H1 (cell line): ENCODE results near the gene PHEX. TPM values are rescaled to one million over a fixed set of nuclear protein-coding genes. Genes with fewer than 3 reads are reported as not detected.

Experiments
- CTCF ChIA-PET: fragments of 300-600 bp; sonication (Branson Sonifier 250); formaldehyde crosslinking; loops from one replicate; lab custom pipeline; 2021; ENCODE audit not compliant: partially characterized antibody; lab: Charles Lee
- POLR2A ChIA-PET: fragments of 300-600 bp; sonication (Branson Sonifier 250); formaldehyde crosslinking; loops from one replicate; lab custom pipeline; 2021; ENCODE audit warnings: inconsistent platforms; ENCODE audit not compliant: partially characterized antibody; lab: Charles Lee
- DNase-seq, 2 experiments: peaks; one replicate each; pipeline versions ENCODE4 v3.0.0 to v3.0.0-alpha.2; 2010 to 2022; ENCODE audit warnings: low spot score in 2 of 2, low read depth in 1 of 2, mixed read lengths in 1 of 2
- FAIRE-seq: peaks from 2 replicates; lab custom pipeline; 2011; peaks lifted over from hg19 to GRCh38; lab: Jason Lieb, UNC
- H2AFZ ChIP-seq: 2 replicates; pipeline ENCODE4 v1.8.1; 2012; ENCODE audit warnings: low read length, inconsistent platforms
- H2AK5ac ChIP-seq: 2 replicates; pipeline ENCODE4 v1.6.1; 2013; ENCODE audit warnings: low read depth, low read length
- H2BK120ac ChIP-seq: replicated peaks from 2 replicates; pipeline ENCODE3; 2013; ENCODE audit warnings: low read depth, low read length, inconsistent platforms
- H2BK12ac ChIP-seq: 2 replicates; pipeline ENCODE4 v1.6.1; 2013; ENCODE audit warnings: low read depth, low read length
- H2BK15ac ChIP-seq: 2 replicates; pipeline ENCODE4 v1.6.1; 2013; ENCODE audit warnings: low read length
- H2BK20ac ChIP-seq: 2 replicates; pipeline ENCODE4 v1.6.1; 2013; ENCODE audit warnings: low read length
- H2BK5ac ChIP-seq: 2 replicates; pipeline ENCODE4 v1.6.1; 2013; ENCODE audit warnings: low read depth, low read length
- H3K14ac ChIP-seq: 2 replicates; pipeline ENCODE4 v1.6.1; 2013; ENCODE audit warnings: inconsistent platforms; ENCODE audit not compliant: insufficient read length
- H3K18ac ChIP-seq: 2 replicates; pipeline ENCODE4 v1.6.1; 2013; ENCODE audit warnings: low read length; ENCODE audit errors: extremely low read depth
- H3K23ac ChIP-seq: 2 replicates; pipeline ENCODE4 v1.6.1; 2013; ENCODE audit warnings: inconsistent platforms; ENCODE audit not compliant: insufficient read length
- H3K23me2 ChIP-seq: 2 replicates; pipeline ENCODE4 v1.6.1; 2013; ENCODE audit warnings: low read depth, low read length
- H3K27ac ChIP-seq: 2 replicates; pipeline ENCODE4 v1.6.1; 2011; ENCODE audit warnings: low read depth, low read length, inconsistent platforms
- H3K27me3 ChIP-seq, 4 experiments: replicated peaks in 1 of 4; 1 replicate in 1 of 4; 2 replicates in 3 of 4; pipeline versions ENCODE4 v1.6.1 to v1.8.1; 2011 to 2013; ENCODE audit warnings: low read length in 3 of 4, mild to moderate bottlenecking in 3 of 4, inconsistent platforms in 2 of 4, mixed read lengths in 2 of 4, moderate library complexity in 1 of 4; ENCODE audit not compliant: control insufficient read depth in 3 of 4, insufficient read depth in 3 of 4; ENCODE audit errors: extremely low read depth in 1 of 4
- H3K36me3 ChIP-seq, 4 experiments: 2 replicates each; pipeline versions ENCODE4 v1.6.1 to v1.8.1; 2011 to 2013; ENCODE audit warnings: mild to moderate bottlenecking in 4 of 4, low read length in 3 of 4, moderate library complexity in 2 of 4, control low read depth in 1 of 4, inconsistent platforms in 1 of 4; ENCODE audit not compliant: insufficient read depth in 4 of 4, control insufficient read depth in 2 of 4
- H3K4ac ChIP-seq: replicated peaks from 2 replicates; pipeline ENCODE3; 2013; ENCODE audit warnings: low read length, low read depth, mixed read lengths, inconsistent platforms; ENCODE audit not compliant: insufficient read length
- H3K4me1 ChIP-seq, 4 experiments: replicated peaks in 1 of 4; 1 replicate in 1 of 4; 2 replicates in 3 of 4; pipeline versions ENCODE4 v1.6.1 to v1.8.1; 2011 to 2013; ENCODE audit warnings: low read length in 3 of 4, inconsistent platforms in 2 of 4, mixed read lengths in 1 of 4; ENCODE audit not compliant: insufficient read depth in 4 of 4, control insufficient read depth in 3 of 4
- H3K4me2 ChIP-seq, 2 experiments: 2 replicates each; pipeline versions ENCODE4 v1.6.1 to v1.8.1; 2011 to 2013; ENCODE audit warnings: low read depth in 2 of 2, low read length in 2 of 2, control low read depth in 1 of 2, inconsistent platforms in 1 of 2, mild to moderate bottlenecking in 1 of 2; ENCODE audit not compliant: insufficient read depth in 1 of 2
- H3K4me3 ChIP-seq, 4 experiments: fragments of 200-600, 300-600 bp in 1 of 4; sonication (generic), shearing (Covaris generic), sonication (Bioruptor Twin) in 1 of 4; 2 replicates each; pipeline versions ENCODE4 v1.5.1 to v1.8.1; 2011 to 2016; ENCODE audit warnings: low read length in 4 of 4, low read depth in 3 of 4, control low read depth in 2 of 4, inconsistent platforms in 2 of 4, mild to moderate bottlenecking in 2 of 4, mixed read lengths in 1 of 4, moderate library complexity in 1 of 4; ENCODE audit not compliant: insufficient read depth in 2 of 4; ENCODE audit errors: extremely low read depth in 1 of 4
- H3K56ac ChIP-seq: replicated peaks from 2 replicates; pipeline ENCODE3; 2013; ENCODE audit warnings: low read depth, mild to moderate bottlenecking, mixed read lengths, low read length, inconsistent platforms; ENCODE audit not compliant: insufficient read length
- H3K79me1 ChIP-seq: 2 replicates; pipeline ENCODE4 v1.6.1; 2013; ENCODE audit warnings: low read depth, low read length, control low read depth
- H3K79me2 ChIP-seq, 2 experiments: 2 replicates each; pipeline versions ENCODE4 v1.6.1 to v1.8.1; 2012 to 2013; ENCODE audit warnings: low read length in 2 of 2, mild to moderate bottlenecking in 2 of 2, inconsistent platforms in 1 of 2; ENCODE audit not compliant: insufficient read depth in 2 of 2, control insufficient read depth in 1 of 2
- H3K9ac ChIP-seq, 4 experiments: replicated peaks in 1 of 4; 1 replicate in 1 of 4; 2 replicates in 3 of 4; pipeline versions ENCODE4 v1.6.1 to v1.8.1; 2011 to 2013; ENCODE audit warnings: low read depth in 3 of 4, low read length in 3 of 4, control low read depth in 2 of 4, mild to moderate bottlenecking in 2 of 4, moderate library complexity in 2 of 4, inconsistent platforms in 1 of 4; ENCODE audit errors: extremely low read depth in 1 of 4
- H3K9me3 ChIP-seq, 2 experiments: 2 replicates each; pipeline versions ENCODE4 v1.6.1 to v1.8.1; 2012 to 2013; ENCODE audit warnings: mild to moderate bottlenecking in 2 of 2, moderate library complexity in 2 of 2, control low read depth in 1 of 2, inconsistent platforms in 1 of 2, low read depth in 1 of 2, low read length in 1 of 2, mixed read lengths in 1 of 2; ENCODE audit not compliant: insufficient read depth in 2 of 2
- H4K20me1 ChIP-seq, 2 experiments: replicated peaks in 1 of 2; 2 replicates each; pipeline versions ENCODE3 to v1.8.1; 2011 to 2013; ENCODE audit warnings: inconsistent platforms in 2 of 2, low read length in 2 of 2, mild to moderate bottlenecking in 1 of 2; ENCODE audit not compliant: insufficient read depth in 2 of 2, control insufficient read depth in 1 of 2
- H4K5ac ChIP-seq: 2 replicates; pipeline ENCODE4 v1.6.1; 2013; ENCODE audit warnings: low read length, low read depth, mixed read lengths, inconsistent platforms; ENCODE audit not compliant: insufficient read length
- H4K8ac ChIP-seq: 2 replicates; pipeline ENCODE4 v1.8.0; 2013; ENCODE audit warnings: mild to moderate bottlenecking, moderate library complexity, low read length, inconsistent platforms; ENCODE audit not compliant: insufficient read depth; ENCODE audit errors: extremely low read depth
- H4K91ac ChIP-seq: replicated peaks from 2 replicates; pipeline ENCODE3; 2013; ENCODE audit warnings: low read length, mixed read lengths, inconsistent platforms; ENCODE audit not compliant: insufficient read length
- NANOG ChIP-seq: IDR thresholded peaks from 2 replicates; pipeline ENCODE4 v1.6.1; 2011; ENCODE audit warnings: low read length, low read depth, mild to moderate bottlenecking, inconsistent platforms; ENCODE audit not compliant: insufficient read depth, poor library complexity, severe bottlenecking
- POU5F1 ChIP-seq: IDR thresholded peaks from 2 replicates; pipeline ENCODE4 v1.6.1; 2011; ENCODE audit warnings: low read depth, mild to moderate bottlenecking, low read length, moderate library complexity
- RXRA ChIP-seq: IDR thresholded peaks from 2 replicates; pipeline ENCODE4 v1.6.1; 2011; ENCODE audit warnings: low read depth, mild to moderate bottlenecking, low read length, moderate library complexity; ENCODE audit not compliant: insufficient read depth
- WGBS, 2 experiments: shearing (Covaris generic) in 1 of 2; methylation state at CpG; one replicate each; pipeline versions ENCODE4 v1.1.6 to v1.1.7; 2013 to 2015; ENCODE audit warnings: low lambda C conversion rate in 2 of 2, mixed read lengths in 2 of 2, inconsistent platforms in 1 of 2, low coverage in 1 of 2, missing lambda C conversion rate in 1 of 2; ENCODE audit not compliant: insufficient replicate concordance in 2 of 2, insufficient coverage in 1 of 2, insufficient read length in 1 of 2; ENCODE audit errors: extremely low coverage in 1 of 2, missing lambda C conversion rate in 1 of 2; 5-methylcytosine and 5-hydroxymethylcytosine counted together
- polyA plus RNA-seq, 7 experiments: library from polyadenylated mRNA; depleted of rRNA in 3 of 7; stranded (reverse) in 5 of 7; unstranded in 2 of 7; fragments of >200 nt in 5 of 7; fragments of 200-250 nt in 2 of 7; gene quantifications; 1 replicate in 5 of 7; 2 replicates in 1 of 7; 4 replicates in 1 of 7; pipeline versions ENCODE4 v1.2.1 to v1.2.3, GENCODE V29; 2011 to 2013; ENCODE audit warnings: missing spikeins in 2 of 7, mixed read lengths in 2 of 7
- total RNA-seq: library from RNA; stranded (reverse); fragmentation: NEBNext Ultra II Directional; extraction: Animal tissue kit (Norgen Biotek cat#: 25700); gene quantifications from 2 replicates; pipeline ENCODE4 v1.2.1, GENCODE V29; 2021

Gene PHEX
- total and polyA plus RNA-seq, 2 of the 8 experiments (the other 6 are each of a cell fraction or from before 2014, with no cell fraction given) = 0.03 to 0.11 TPM

- 91% methylated on average over 9 of the region's 13 CpGs; no CpG with 5 or more reads in 1 of the 2 experiments for WGBS, 2 experiments
- H3K36me3 ChIP-seq = no peaks in the 10 kb centered on the region
- H3K79me1 ChIP-seq = no peaks in the 10 kb centered on the region
- no peak overlapping the region for H3K4me3 ChIP-seq
- H4K91ac ChIP-seq = no peak overlapping the region
- no peak overlapping the region for H2AK5ac ChIP-seq
- no peak overlapping the region for H3K14ac ChIP-seq
- no peak overlapping the region for H2BK15ac ChIP-seq
- no peak overlapping the region for H2AFZ ChIP-seq
- H3K27ac ChIP-seq = no peak overlapping the region
- FAIRE-seq (no peak), DNase-seq (no peak)
- H3K56ac ChIP-seq = no peak overlapping the region
- no peak overlapping the region for H4K8ac ChIP-seq
- no peak overlapping the region for H3K23ac ChIP-seq
- no peaks in the 10 kb centered on the region for H3K9me3 ChIP-seq
- H3K27me3 ChIP-seq = no peaks in the 10 kb centered on the region
- TF ChIP-seq RXRA (no peak), POU5F1 (no peak), NANOG (no peak)
- H3K23me2 ChIP-seq = no peaks in the 10 kb centered on the region
- no peak overlapping the region for H3K4me2 ChIP-seq
- H3K4me1 ChIP-seq = peaks cover 0 to 5% (median 2%) of the 10 kb centered on the region in 4 experiments; a peak in 3 of 7 replicates
- H3K9ac ChIP-seq = no peak overlapping the region
- CTCF ChIA-PET = interaction anchor here (0.8 to 1.1 kb wide), 2 partner anchors 51 to 52 kb away, joined by 3 read pairs; no protein-coding TSS in a partner anchor
- no peak overlapping the region for H4K5ac ChIP-seq
- H3K4ac ChIP-seq = no peak overlapping the region
- no peaks in the 10 kb centered on the region for H3K79me2 ChIP-seq
- H4K20me1 ChIP-seq = no peaks in the 10 kb centered on the region
- no peak overlapping the region for H2BK5ac ChIP-seq
- no peak overlapping the region for H2BK20ac ChIP-seq
- POLR2A ChIA-PET = no interaction called here
- no peak overlapping the region for H3K18ac ChIP-seq
- H2BK12ac ChIP-seq = no peak overlapping the region
- no peak overlapping the region for H2BK120ac ChIP-seq
Observed at GRCh38 chrX:22037911-22038537, 5.9 kb downstream of the PHEX start.
